SIG-M5 (cell line): ENCODE results near the gene ZNF468.
"Not testable (repeated sequence)": the region's sequence is repeated elsewhere in the genome, so short reads cannot be mapped to it uniquely, and the experiment has no call there.

Source experiments
- DNase-seq: peaks from one replicate; lab custom pipeline; 2025; lab: John Stamatoyannopoulos, UW

The ZNF468 gene

GRCh38 chr19:52857378-52858191 lies at the start of gene ZNF468:
TSS of gene ZNF468 (minus strand) at chr19:52857619. CDS start at chr19:52854272, 3,347 bp downstream.
- DNase-seq = not testable (repeated sequence)

- DNase-seq = not testable (repeated sequence)
Observed at GRCh38 chr19:52904052-52904780, 46.8 kb upstream of the ZNF468 start.

GRCh38 chr19:52901842-52902241 lies 44.4 kb upstream of the ZNF468 start:
- DNase-seq = no peak

- not testable (repeated sequence) for DNase-seq
Observed at GRCh38 chr19:52898596-52898995, 41.2 kb upstream of the ZNF468 start.

GRCh38 chr19:52898101-52898500 lies 40.7 kb upstream of the ZNF468 start:
- DNase-seq = no peak

GRCh38 chr19:52897138-52897935 lies 39.9 kb upstream of the ZNF468 start, which contains the start of gene ZNF320:
TSS of gene ZNF320 (minus strand) at chr19:52897635. CDS start at chr19:52890255, 7,380 bp downstream.
- DNase-seq = no peak

- DNase-seq = no peak
Observed at GRCh38 chr19:52896431-52897137, 39.2 kb upstream of the ZNF468 start.

GRCh38 chr19:52891336-52891735 lies 33.9 kb upstream of the ZNF468 start:
- DNase-seq = no peak

- DNase-seq = no peak
Observed at GRCh38 chr19:52889931-52890330, 32.5 kb upstream of the ZNF468 start.

GRCh38 chr19:52889076-52889475 lies 31.7 kb upstream of the ZNF468 start:
- DNase-seq = no peak

GRCh38 chr19:52880895-52881389 lies 23.5 kb upstream of the ZNF468 start:
- no peak for DNase-seq

- not testable (repeated sequence) for DNase-seq
Observed at GRCh38 chr19:52872996-52873395, 15.6 kb upstream of the ZNF468 start.

- DNase-seq = no peak
Observed at GRCh38 chr19:52871466-52871865, 14.0 kb upstream of the ZNF468 start.

GRCh38 chr19:52868031-52868430 lies 10.6 kb upstream of the ZNF468 start:
- DNase-seq = not testable (repeated sequence)

- not testable (repeated sequence) for DNase-seq
Observed at GRCh38 chr19:52856540-52857377, 660 bp downstream of the ZNF468 start.

GRCh38 chr19:52847352-52847751 lies 10.1 kb downstream of the ZNF468 start:
- DNase-seq = not testable (repeated sequence)

- DNase-seq = not testable (repeated sequence)
Observed at GRCh38 chr19:52840825-52841465, 16.5 kb downstream of the ZNF468 start.

GRCh38 chr19:52834289-52834688 lies 23.1 kb downstream of the ZNF468 start:
- DNase-seq = not testable (repeated sequence)

GRCh38 chr19:52833541-52833940 lies 23.9 kb downstream of the ZNF468 start:
- DNase-seq = not testable (repeated sequence)

GRCh38 chr19:52829866-52830265 lies 27.6 kb downstream of the ZNF468 start:
- not testable (repeated sequence) for DNase-seq
